ENCODE measurements around the gene SNAPC5.
A peak's percentile ranks its signal among the peaks of the same experiment; 100 is the strongest.
"Not testable (repeated sequence)": the region's sequence is repeated elsewhere in the genome, so short reads cannot be mapped to it uniquely, and the experiment has no call there.

SNAPC5 gene

GRCh38 chr15:66489179-66489791 is 8.3 kb downstream of the SNAPC5 start:
- no peak for DNase-seq

- no peak for DNase-seq
Observed at GRCh38 chr15:66488525-66488924, 9.0 kb downstream of the SNAPC5 start.

GRCh38 chr15:66486887-66487286 is 10.7 kb downstream of the SNAPC5 start:
- DNase-seq, result no peak

- no peak for DNase-seq
Observed at GRCh38 chr15:66484539-66485112, 12.9 kb downstream of the SNAPC5 start.

GRCh38 chr15:66483131-66483566 is 14.4 kb downstream of the SNAPC5 start:
- DNase-seq, result no peak

- no peak for DNase-seq
Observed at GRCh38 chr15:66482539-66482938, 15.0 kb downstream of the SNAPC5 start.

GRCh38 chr15:66481107-66481856 is 16.3 kb downstream of the SNAPC5 start:
- DNase-seq, result no peak

- DNase-seq, result no peak
Observed at GRCh38 chr15:66480267-66480666, 17.3 kb downstream of the SNAPC5 start.

GRCh38 chr15:66477011-66477410 is 20.6 kb downstream of the SNAPC5 start:
- DNase-seq, result no peak

- no peak for DNase-seq
Observed at GRCh38 chr15:66476535-66476934, 21.0 kb downstream of the SNAPC5 start.

GRCh38 chr15:66474963-66475362 is 22.6 kb downstream of the SNAPC5 start:
- no peak for DNase-seq

GRCh38 chr15:66474135-66474534 is 23.4 kb downstream of the SNAPC5 start:
- DNase-seq, result no peak

- DNase-seq, result peak; percentile 73
Observed at GRCh38 chr15:66472176-66472999, 25.2 kb downstream of the SNAPC5 start.

GRCh38 chr15:66470825-66471224 is 26.7 kb downstream of the SNAPC5 start:
- not testable (repeated sequence) for DNase-seq

- not testable (repeated sequence) for DNase-seq
Observed at GRCh38 chr15:66467162-66468040, 30.2 kb downstream of the SNAPC5 start.

- DNase-seq, result not testable (repeated sequence)
Observed at GRCh38 chr15:66465294-66465693, 32.3 kb downstream of the SNAPC5 start.

GRCh38 chr15:66462627-66463026 is 34.9 kb downstream of the SNAPC5 start:
- DNase-seq, result no peak

GRCh38 chr15:66461917-66462316 is 35.6 kb downstream of the SNAPC5 start:
- DNase-seq, result no peak

GRCh38 chr15:66461294-66461693 is 36.3 kb downstream of the SNAPC5 start:
- DNase-seq, result not testable (repeated sequence)

GRCh38 chr15:66459818-66460615 is 37.5 kb downstream of the SNAPC5 start:
- DNase-seq, result no peak

- DNase-seq, result no peak
Observed at GRCh38 chr15:66456211-66456610, 41.4 kb downstream of the SNAPC5 start.

All from CD4-positive, alpha-beta T cell treated with Interleukin-12 subunit alpha and Interleukin-12 subunit beta, for 1 hour (primary cell).